ENCODE measurements around the gene RXRA. TPM values are rescaled to one million over a fixed set of nuclear protein-coding genes. Genes with fewer than 3 reads are reported as not detected.

RXRA gene
- polyA plus RNA-seq, 1 of the 3 experiments (the other 2 are of a cell fraction) = 7.6 TPM

DNA sequence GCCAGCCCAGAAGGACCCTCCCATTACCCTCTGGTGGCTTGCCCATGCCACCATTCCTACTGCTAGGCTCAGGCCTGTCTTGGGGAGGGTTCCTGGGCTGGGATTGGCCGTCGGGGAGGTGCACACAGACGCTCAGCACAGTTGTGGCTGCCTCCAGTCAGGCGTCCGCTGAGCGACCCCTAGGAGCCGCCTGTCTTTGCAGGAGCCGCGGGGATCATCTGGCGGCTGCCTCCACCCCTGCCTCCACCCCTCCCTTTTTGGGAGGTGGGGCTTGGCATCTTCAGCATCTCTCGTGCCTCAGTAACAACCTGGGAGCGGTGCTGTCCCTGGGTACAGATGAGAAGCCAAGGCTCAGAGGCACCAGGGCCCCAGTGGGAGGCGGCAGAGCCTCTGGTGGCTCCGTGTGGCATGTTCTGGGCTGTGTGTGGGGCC lies 39.6 kb downstream of the RXRA start:
- no peak overlapping the region for H2AFZ ChIP-seq (ENCODE audit: low read depth)
- H3K9ac ChIP-seq = no peak overlapping the region
- TF ChIP-seq RFX5 (IDR thresholded peaks at IDR 0.05; ENCODE audit: low read length) = no peak
- TF ChIP-seq MXI1 (IDR thresholded peaks at IDR 0.05; ENCODE audit: low read depth, low read length) = no peak
- peak; percentile 31; the same call in 1 of the 2 replicates for TF ChIP-seq SMC3 (IDR thresholded peaks at IDR 0.05; ENCODE audit: low read depth, low read length)
- TF ChIP-seq, protein P1, sequence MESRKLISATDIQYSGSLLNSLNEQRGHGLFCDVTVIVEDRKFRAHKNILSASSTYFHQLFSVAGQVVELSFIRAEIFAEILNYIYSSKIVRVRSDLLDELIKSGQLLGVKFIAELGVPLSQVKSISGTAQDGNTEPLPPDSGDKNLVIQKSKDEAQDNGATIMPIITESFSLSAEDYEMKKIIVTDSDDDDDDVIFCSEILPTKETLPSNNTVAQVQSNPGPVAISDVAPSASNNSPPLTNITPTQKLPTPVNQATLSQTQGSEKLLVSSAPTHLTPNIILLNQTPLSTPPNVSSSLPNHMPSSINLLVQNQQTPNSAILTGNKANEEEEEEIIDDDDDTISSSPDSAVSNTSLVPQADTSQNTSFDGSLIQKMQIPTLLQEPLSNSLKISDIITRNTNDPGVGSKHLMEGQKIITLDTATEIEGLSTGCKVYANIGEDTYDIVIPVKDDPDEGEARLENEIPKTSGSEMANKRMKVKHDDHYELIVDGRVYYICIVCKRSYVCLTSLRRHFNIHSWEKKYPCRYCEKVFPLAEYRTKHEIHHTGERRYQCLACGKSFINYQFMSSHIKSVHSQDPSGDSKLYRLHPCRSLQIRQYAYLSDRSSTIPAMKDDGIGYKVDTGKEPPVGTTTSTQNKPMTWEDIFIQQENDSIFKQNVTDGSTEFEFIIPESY (IDR thresholded peaks at IDR 0.05; ENCODE audit: borderline replicate concordance, low read depth) = no peak
- no peak; the same call in 1 of the 2 replicates for TF ChIP-seq RXRA (IDR thresholded peaks at IDR 0.05; ENCODE audit: borderline replicate concordance, low read depth)
- TF ChIP-seq ELF1 (IDR thresholded peaks at IDR 0.05) = no peak
- TF ChIP-seq NFIC (IDR thresholded peaks at IDR 0.05; ENCODE audit: borderline replicate concordance) = no peak
- TF ChIP-seq EZH2phosphoT487 (IDR thresholded peaks at IDR 0.05; ENCODE audit: borderline replicate concordance, low read depth) = no peak
- no peak for TF ChIP-seq YY1 (IDR thresholded peaks at IDR 0.05; ENCODE audit: low read depth)
- TF ChIP-seq RAD21 (IDR thresholded peaks at IDR 0.05; ENCODE audit: low read length) = peak; percentile 42
- TF ChIP-seq, protein P2, sequence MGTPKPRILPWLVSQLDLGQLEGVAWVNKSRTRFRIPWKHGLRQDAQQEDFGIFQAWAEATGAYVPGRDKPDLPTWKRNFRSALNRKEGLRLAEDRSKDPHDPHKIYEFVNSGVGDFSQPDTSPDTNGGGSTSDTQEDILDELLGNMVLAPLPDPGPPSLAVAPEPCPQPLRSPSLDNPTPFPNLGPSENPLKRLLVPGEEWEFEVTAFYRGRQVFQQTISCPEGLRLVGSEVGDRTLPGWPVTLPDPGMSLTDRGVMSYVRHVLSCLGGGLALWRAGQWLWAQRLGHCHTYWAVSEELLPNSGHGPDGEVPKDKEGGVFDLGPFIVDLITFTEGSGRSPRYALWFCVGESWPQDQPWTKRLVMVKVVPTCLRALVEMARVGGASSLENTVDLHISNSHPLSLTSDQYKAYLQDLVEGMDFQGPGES (IDR thresholded peaks at IDR 0.05; ENCODE audit: low read depth, low read length) = no peak
- TF ChIP-seq, protein P3, sequence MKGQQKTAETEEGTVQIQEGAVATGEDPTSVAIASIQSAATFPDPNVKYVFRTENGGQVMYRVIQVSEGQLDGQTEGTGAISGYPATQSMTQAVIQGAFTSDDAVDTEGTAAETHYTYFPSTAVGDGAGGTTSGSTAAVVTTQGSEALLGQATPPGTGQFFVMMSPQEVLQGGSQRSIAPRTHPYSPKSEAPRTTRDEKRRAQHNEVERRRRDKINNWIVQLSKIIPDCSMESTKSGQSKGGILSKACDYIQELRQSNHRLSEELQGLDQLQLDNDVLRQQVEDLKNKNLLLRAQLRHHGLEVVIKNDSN (IDR thresholded peaks at IDR 0.05; ENCODE audit: borderline replicate concordance, low read depth) = no peak
- TF ChIP-seq, protein P4, sequence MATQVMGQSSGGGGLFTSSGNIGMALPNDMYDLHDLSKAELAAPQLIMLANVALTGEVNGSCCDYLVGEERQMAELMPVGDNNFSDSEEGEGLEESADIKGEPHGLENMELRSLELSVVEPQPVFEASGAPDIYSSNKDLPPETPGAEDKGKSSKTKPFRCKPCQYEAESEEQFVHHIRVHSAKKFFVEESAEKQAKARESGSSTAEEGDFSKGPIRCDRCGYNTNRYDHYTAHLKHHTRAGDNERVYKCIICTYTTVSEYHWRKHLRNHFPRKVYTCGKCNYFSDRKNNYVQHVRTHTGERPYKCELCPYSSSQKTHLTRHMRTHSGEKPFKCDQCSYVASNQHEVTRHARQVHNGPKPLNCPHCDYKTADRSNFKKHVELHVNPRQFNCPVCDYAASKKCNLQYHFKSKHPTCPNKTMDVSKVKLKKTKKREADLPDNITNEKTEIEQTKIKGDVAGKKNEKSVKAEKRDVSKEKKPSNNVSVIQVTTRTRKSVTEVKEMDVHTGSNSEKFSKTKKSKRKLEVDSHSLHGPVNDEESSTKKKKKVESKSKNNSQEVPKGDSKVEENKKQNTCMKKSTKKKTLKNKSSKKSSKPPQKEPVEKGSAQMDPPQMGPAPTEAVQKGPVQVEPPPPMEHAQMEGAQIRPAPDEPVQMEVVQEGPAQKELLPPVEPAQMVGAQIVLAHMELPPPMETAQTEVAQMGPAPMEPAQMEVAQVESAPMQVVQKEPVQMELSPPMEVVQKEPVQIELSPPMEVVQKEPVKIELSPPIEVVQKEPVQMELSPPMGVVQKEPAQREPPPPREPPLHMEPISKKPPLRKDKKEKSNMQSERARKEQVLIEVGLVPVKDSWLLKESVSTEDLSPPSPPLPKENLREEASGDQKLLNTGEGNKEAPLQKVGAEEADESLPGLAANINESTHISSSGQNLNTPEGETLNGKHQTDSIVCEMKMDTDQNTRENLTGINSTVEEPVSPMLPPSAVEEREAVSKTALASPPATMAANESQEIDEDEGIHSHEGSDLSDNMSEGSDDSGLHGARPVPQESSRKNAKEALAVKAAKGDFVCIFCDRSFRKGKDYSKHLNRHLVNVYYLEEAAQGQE (IDR thresholded peaks at IDR 0.05; ENCODE audit: low read depth, low read length) = no peak
- TF ChIP-seq, protein P5, sequence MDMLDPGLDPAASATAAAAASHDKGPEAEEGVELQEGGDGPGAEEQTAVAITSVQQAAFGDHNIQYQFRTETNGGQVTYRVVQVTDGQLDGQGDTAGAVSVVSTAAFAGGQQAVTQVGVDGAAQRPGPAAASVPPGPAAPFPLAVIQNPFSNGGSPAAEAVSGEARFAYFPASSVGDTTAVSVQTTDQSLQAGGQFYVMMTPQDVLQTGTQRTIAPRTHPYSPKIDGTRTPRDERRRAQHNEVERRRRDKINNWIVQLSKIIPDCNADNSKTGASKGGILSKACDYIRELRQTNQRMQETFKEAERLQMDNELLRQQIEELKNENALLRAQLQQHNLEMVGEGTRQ (IDR thresholded peaks at IDR 0.05; ENCODE audit: borderline replicate concordance, low read depth, low read length) = no peak
- no peak for TF ChIP-seq EP300 (IDR thresholded peaks at IDR 0.05; ENCODE audit: borderline replicate concordance in 1 of 2, low read depth in 1 of 2, low read length in 1 of 2)
- no peak for TF ChIP-seq TEAD4 (IDR thresholded peaks at IDR 0.05; ENCODE audit: borderline replicate concordance, insufficient read depth)
- no peak for TF ChIP-seq CHD2 (IDR thresholded peaks at IDR 0.05; ENCODE audit: low read length, partially characterized antibody)
- TF ChIP-seq SIN3A (IDR thresholded peaks at IDR 0.05; ENCODE audit: borderline replicate concordance, low read depth, low read length) = no peak
- TF ChIP-seq, protein P6, sequence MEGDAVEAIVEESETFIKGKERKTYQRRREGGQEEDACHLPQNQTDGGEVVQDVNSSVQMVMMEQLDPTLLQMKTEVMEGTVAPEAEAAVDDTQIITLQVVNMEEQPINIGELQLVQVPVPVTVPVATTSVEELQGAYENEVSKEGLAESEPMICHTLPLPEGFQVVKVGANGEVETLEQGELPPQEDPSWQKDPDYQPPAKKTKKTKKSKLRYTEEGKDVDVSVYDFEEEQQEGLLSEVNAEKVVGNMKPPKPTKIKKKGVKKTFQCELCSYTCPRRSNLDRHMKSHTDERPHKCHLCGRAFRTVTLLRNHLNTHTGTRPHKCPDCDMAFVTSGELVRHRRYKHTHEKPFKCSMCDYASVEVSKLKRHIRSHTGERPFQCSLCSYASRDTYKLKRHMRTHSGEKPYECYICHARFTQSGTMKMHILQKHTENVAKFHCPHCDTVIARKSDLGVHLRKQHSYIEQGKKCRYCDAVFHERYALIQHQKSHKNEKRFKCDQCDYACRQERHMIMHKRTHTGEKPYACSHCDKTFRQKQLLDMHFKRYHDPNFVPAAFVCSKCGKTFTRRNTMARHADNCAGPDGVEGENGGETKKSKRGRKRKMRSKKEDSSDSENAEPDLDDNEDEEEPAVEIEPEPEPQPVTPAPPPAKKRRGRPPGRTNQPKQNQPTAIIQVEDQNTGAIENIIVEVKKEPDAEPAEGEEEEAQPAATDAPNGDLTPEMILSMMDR (IDR thresholded peaks at IDR 0.05) = 0 out of 2 replicates have a peak, but pooled peaks have one; percentile 8
- no peak for TF ChIP-seq TAF1 (IDR thresholded peaks at IDR 0.05; ENCODE audit: borderline replicate concordance, low read depth, low read length)
- H3K79me2 ChIP-seq (ENCODE audit: insufficient read depth) = peaks cover 49% of the 10 kb centered on the region
- no peaks in the 10 kb centered on the region for H3K27me3 ChIP-seq (ENCODE audit: insufficient read depth)
- H3K4me2 ChIP-seq = peak overlapping the region; percentile 75
- peak overlapping the region; percentile 81 to 98 for H3K27ac ChIP-seq (ENCODE audit: low read depth in 2 of 2, low read length in 1 of 2)
- H3F3A ChIP-seq (replicated peaks; ENCODE audit: insufficient read depth) = peaks cover 5% of the 10 kb centered on the region
- WGBS (ENCODE audit: low lambda C conversion rate) = 13% methylated on average over 3 of the region's 14 CpGs
- peaks cover 42 to 80% of the 10 kb centered on the region in 2 experiments for H3K4me1 ChIP-seq (ENCODE audit: control insufficient read depth in 1 of 2, insufficient read depth in 2 of 2, low read depth in 1 of 2, low read length in 1 of 2)
- H3K9me3 ChIP-seq = no peaks in the 10 kb centered on the region
- peaks cover 92% of the 10 kb centered on the region for H4K20me1 ChIP-seq (ENCODE audit: insufficient read depth)
- peak; percentile 85 for DNase-seq
- POLR2A ChIA-PET = interaction anchor here (0.6 to 1.2 kb wide), 5 partner anchors 16 to 41 kb away, joined by 3 to 6 read pairs (median 3); no protein-coding TSS in a partner anchor
- CTCF ChIA-PET = interaction anchor here (0.9 to 3.3 kb wide), 10 partner anchors 8 to 189 kb away, joined by 3 to 20 read pairs (median 4); no protein-coding TSS in a partner anchor
- H3K9me2 ChIP-seq = no peaks in the 10 kb centered on the region
- no peaks in the 10 kb centered on the region for H3K36me3 ChIP-seq (replicated peaks in 1 of 2; ENCODE audit: control insufficient read depth in 1 of 2, insufficient read depth in 2 of 2, low read length in 1 of 2)
- H3K4me3 ChIP-seq (ENCODE audit: low read depth in 2 of 2, low read length in 1 of 2) = no peak overlapping the region; a peak in 1 of 4 replicates
